H9 (cell line): ENCODE data around the gene ZNF771. TPM values are rescaled to one million over a fixed set of nuclear protein-coding genes. Genes with fewer than 3 reads are reported as not detected.

Source experiments
- DNase-seq: peaks from one replicate; pipeline ENCODE4 v3.0.0-alpha.2; 2017
- H2AFZ ChIP-seq: one replicate; pipeline ENCODE4 v1.6.1; 2013; ENCODE audit warnings: mild to moderate bottlenecking, low read length, control low read depth, moderate library complexity
- H2AK5ac ChIP-seq: 2 replicates; pipeline ENCODE4 v1.6.1; 2013; ENCODE audit warnings: low read length, control low read depth, mixed read lengths; ENCODE audit not compliant: insufficient read length
- H2BK120ac ChIP-seq: one replicate; pipeline ENCODE4 v1.6.1; 2013; ENCODE audit warnings: low read depth, mild to moderate bottlenecking, low read length, control low read depth, inconsistent platforms; ENCODE audit not compliant: poor library complexity, severe bottlenecking
- H2BK12ac ChIP-seq: 2 replicates; pipeline ENCODE4 v1.6.1; 2013; ENCODE audit warnings: low read length, control low read depth, mixed read lengths, low read depth; ENCODE audit not compliant: insufficient read length
- H2BK15ac ChIP-seq: 2 replicates; pipeline ENCODE4 v1.6.1; 2013; ENCODE audit warnings: low read depth, low read length, control low read depth
- H2BK20ac ChIP-seq: one replicate; pipeline ENCODE4 v1.6.1; 2013; ENCODE audit warnings: low read depth, mild to moderate bottlenecking, low read length, control low read depth, inconsistent platforms; ENCODE audit not compliant: poor library complexity, severe bottlenecking
- H2BK5ac ChIP-seq: 2 replicates; pipeline ENCODE4 v1.6.1; 2013; ENCODE audit warnings: low read length, control low read depth, mixed read lengths; ENCODE audit not compliant: insufficient read length
- H3K14ac ChIP-seq: 2 replicates; pipeline ENCODE4 v1.6.1; 2013; ENCODE audit warnings: low read length, control low read depth; ENCODE audit not compliant: insufficient read depth
- H3K18ac ChIP-seq: 2 replicates; pipeline ENCODE4 v1.6.1; 2013; ENCODE audit warnings: low read depth, mild to moderate bottlenecking, mixed read lengths, low read length, control low read depth; ENCODE audit not compliant: insufficient read length
- H3K23ac ChIP-seq: 2 replicates; pipeline ENCODE4 v1.6.1; 2013; ENCODE audit warnings: low read length, control low read depth, mixed read lengths, low read depth; ENCODE audit not compliant: insufficient read length
- H3K23me2 ChIP-seq: 2 replicates; pipeline ENCODE4 v1.6.1; 2013; ENCODE audit warnings: low read depth, mild to moderate bottlenecking, mixed read lengths, low read length, control low read depth; ENCODE audit not compliant: insufficient read length, poor library complexity, severe bottlenecking
- H3K27ac ChIP-seq: 2 replicates; pipeline ENCODE4 v1.5.1; 2013; ENCODE audit warnings: low read length, control low read depth, mixed read lengths, low read depth; ENCODE audit not compliant: insufficient read length
- H3K27me3 ChIP-seq: 2 replicates; pipeline ENCODE4 v1.6.1; 2013; ENCODE audit warnings: low read length, control low read depth, inconsistent platforms; ENCODE audit not compliant: insufficient read depth
- H3K4ac ChIP-seq: 2 replicates; pipeline ENCODE4 v1.6.1; 2013; ENCODE audit warnings: low read depth, mild to moderate bottlenecking, control low read depth, inconsistent platforms, low read length, moderate library complexity
- H3K4me1 ChIP-seq: 2 replicates; pipeline ENCODE4 v1.6.1; 2013; ENCODE audit warnings: low read length, control low read depth, inconsistent platforms; ENCODE audit not compliant: insufficient read depth
- H3K4me2 ChIP-seq: 2 replicates; pipeline ENCODE4 v1.6.1; 2013; ENCODE audit warnings: low read length, control low read depth, mixed read lengths; ENCODE audit not compliant: insufficient read length, insufficient read depth
- H3K56ac ChIP-seq: 2 replicates; pipeline ENCODE4 v1.6.1; 2013; ENCODE audit warnings: low read depth, mild to moderate bottlenecking, mixed read lengths, low read length, control low read depth; ENCODE audit not compliant: insufficient read length
- H3K79me1 ChIP-seq: 2 replicates; pipeline ENCODE4 v1.6.1; 2013; ENCODE audit warnings: low read depth, mild to moderate bottlenecking, moderate library complexity, low read length, control low read depth, inconsistent platforms; ENCODE audit not compliant: insufficient read depth, poor library complexity, severe bottlenecking
- H3K79me2 ChIP-seq: 2 replicates; pipeline ENCODE4 v1.6.1; 2013; ENCODE audit warnings: low read length, control low read depth, inconsistent platforms; ENCODE audit not compliant: insufficient read depth
- H3K9ac ChIP-seq: 2 replicates; pipeline ENCODE4 v1.6.1; 2013; ENCODE audit warnings: low read length, control low read depth, mixed read lengths; ENCODE audit not compliant: insufficient read length; ENCODE audit errors: extremely low read depth
- H3K9me3 ChIP-seq: one replicate; pipeline ENCODE4 v1.6.1; 2013; ENCODE audit warnings: low read depth, low read length, inconsistent platforms; ENCODE audit not compliant: control insufficient read depth
- H3T11ph ChIP-seq: one replicate; pipeline ENCODE4 v1.6.1; 2013; ENCODE audit warnings: mild to moderate bottlenecking, low read length, control low read depth, inconsistent platforms
- H4K20me1 ChIP-seq: one replicate; pipeline ENCODE4 v1.6.1; 2013; ENCODE audit not compliant: control insufficient read depth, insufficient read length, insufficient read depth
- H4K5ac ChIP-seq: 2 replicates; pipeline ENCODE4 v1.6.1; 2013; ENCODE audit warnings: low read depth, mild to moderate bottlenecking, mixed read lengths, low read length, control low read depth; ENCODE audit not compliant: insufficient read length
- H4K8ac ChIP-seq: replicated peaks from 2 replicates; pipeline ENCODE4 v1.6.1; 2013; ENCODE audit warnings: low read length, control low read depth, mixed read lengths, low read depth; ENCODE audit not compliant: insufficient read length
- H4K91ac ChIP-seq: 2 replicates; pipeline ENCODE4 v1.6.1; 2013; ENCODE audit warnings: low read depth, mild to moderate bottlenecking, moderate library complexity, mixed read lengths, low read length, control low read depth; ENCODE audit not compliant: insufficient read length
- H3K27ac Mint-ChIP-seq, 3 experiments: 2 replicates in 2 of 3; 3 replicates in 1 of 3; pipeline ENCODE4 v1.8.0; 2020 to 2021; ENCODE audit warnings: mixed read lengths in 3 of 3, mild to moderate bottlenecking in 1 of 3, moderate library complexity in 1 of 3
- H3K27me3 Mint-ChIP-seq: 2 replicates; pipeline ENCODE4 v1.8.0; 2021; ENCODE audit warnings: low read depth, mild to moderate bottlenecking, moderate library complexity, mixed read lengths
- H3K36me3 Mint-ChIP-seq, 3 experiments: 2 replicates in 2 of 3; 3 replicates in 1 of 3; pipeline ENCODE4 v1.8.0; 2020 to 2021; ENCODE audit warnings: low read depth in 3 of 3, mixed read lengths in 3 of 3; ENCODE audit not compliant: insufficient read depth in 1 of 3
- H3K4me1 Mint-ChIP-seq, 2 experiments: 2 replicates each; pipeline ENCODE4 v1.8.0; 2020; ENCODE audit warnings: mixed read lengths in 2 of 2
- H3K4me3 Mint-ChIP-seq, 2 experiments: 2 replicates in 1 of 2; 3 replicates in 1 of 2; pipeline ENCODE4 v1.8.0; 2020 to 2021; ENCODE audit warnings: mild to moderate bottlenecking in 2 of 2, mixed read lengths in 2 of 2, moderate library complexity in 1 of 2
- H3K9me3 Mint-ChIP-seq, 2 experiments: 2 replicates in 1 of 2; 3 replicates in 1 of 2; pipeline ENCODE4 v1.8.0; 2020; ENCODE audit warnings: mild to moderate bottlenecking in 2 of 2, mixed read lengths in 2 of 2, moderate library complexity in 1 of 2
- WGBS: extraction: QIAGEN DNeasy Blood & Tissue Kit; methylation state at CpG from one replicate; pipeline ENCODE4 v1.1.7; 2013; ENCODE audit warnings: missing lambda C conversion rate, low lambda C conversion rate, mixed read lengths; ENCODE audit not compliant: insufficient read length; ENCODE audit errors: extremely low coverage; 5-methylcytosine and 5-hydroxymethylcytosine counted together
- total RNA-seq: library from RNA; stranded (reverse); gene quantifications from 2 replicates; pipeline ENCODE4 v1.2.1, GENCODE V29; 2021
- TF ChIP-seq, protein P1 (sequence below): fragments of 200-600 bp; sonication (generic); conservative IDR thresholded peaks from 3 replicates; pipeline ENCODE4 v1.8.0; 2021; ENCODE audit warnings: antibody characterized with exemption, mild to moderate bottlenecking

ZNF771 gene
- total RNA-seq, 1 experiment from 2014 or later = 10.5 TPM

DNA sequence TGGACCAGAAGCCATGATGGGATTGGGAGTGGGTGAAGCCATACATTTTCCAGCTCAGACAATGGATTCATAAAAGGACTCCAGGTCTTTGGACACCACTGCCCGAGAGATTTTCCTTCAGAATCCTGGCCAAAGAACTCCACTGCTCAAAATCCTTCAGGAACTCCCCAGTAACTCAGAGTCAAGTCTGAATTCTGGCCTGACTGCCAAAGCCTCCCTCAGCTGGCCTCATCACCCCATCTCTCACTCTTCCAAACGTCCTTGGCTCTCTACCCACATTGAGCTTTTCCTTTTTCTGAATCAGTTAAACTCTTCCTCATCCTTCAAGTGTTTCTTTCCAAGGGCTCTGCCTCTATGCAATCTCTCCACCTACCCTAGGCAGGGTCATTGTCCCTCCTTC, 23.9 kb upstream of the ZNF771 start:
- Mint-ChIP-seq H3K27ac (no peak overlapping the region), H3K4me1 (peaks cover 8 to 14% of the 10 kb centered on the region in 2 experiments), H3K9me3 (no peaks in the 10 kb centered on the region), H3K4me3 (no peak overlapping the region), H3K36me3 (peaks cover 2 to 4% (median 2%) of the 10 kb centered on the region in 3 experiments; a peak in 4 of 7 replicates), H3K27me3 (no peaks in the 10 kb centered on the region; the same call in 1 of the 2 replicates)
- Histone ChIP-seq H2BK15ac (no peak overlapping the region), H2BK20ac (no peak overlapping the region), H4K91ac (no peak overlapping the region), H3K4me1 (no peaks in the 10 kb centered on the region), H2AFZ (no peak overlapping the region), H3K9ac (no peak overlapping the region), H3K79me1 (no peaks in the 10 kb centered on the region), H3K4me2 (no peak overlapping the region), H3K18ac (no peak overlapping the region), H3K9me3 (no peaks in the 10 kb centered on the region), H3K23ac (no peak overlapping the region), H4K20me1 (no peaks in the 10 kb centered on the region), H3K23me2 (peaks cover 6% of the 10 kb centered on the region), H3K27me3 (no peaks in the 10 kb centered on the region), H3K4ac (no peak overlapping the region), H2BK5ac (no peak overlapping the region), H2AK5ac (no peak overlapping the region), H2BK12ac (no peak overlapping the region), H3K79me2 (no peaks in the 10 kb centered on the region), H3K56ac (no peak overlapping the region), H2BK120ac (no peak overlapping the region), H3T11ph (no peak overlapping the region), H4K8ac (no peak overlapping the region), H3K14ac (no peak overlapping the region), H4K5ac (no peak overlapping the region), H3K27ac (no peak overlapping the region)
- TF ChIP-seq, protein P1, sequence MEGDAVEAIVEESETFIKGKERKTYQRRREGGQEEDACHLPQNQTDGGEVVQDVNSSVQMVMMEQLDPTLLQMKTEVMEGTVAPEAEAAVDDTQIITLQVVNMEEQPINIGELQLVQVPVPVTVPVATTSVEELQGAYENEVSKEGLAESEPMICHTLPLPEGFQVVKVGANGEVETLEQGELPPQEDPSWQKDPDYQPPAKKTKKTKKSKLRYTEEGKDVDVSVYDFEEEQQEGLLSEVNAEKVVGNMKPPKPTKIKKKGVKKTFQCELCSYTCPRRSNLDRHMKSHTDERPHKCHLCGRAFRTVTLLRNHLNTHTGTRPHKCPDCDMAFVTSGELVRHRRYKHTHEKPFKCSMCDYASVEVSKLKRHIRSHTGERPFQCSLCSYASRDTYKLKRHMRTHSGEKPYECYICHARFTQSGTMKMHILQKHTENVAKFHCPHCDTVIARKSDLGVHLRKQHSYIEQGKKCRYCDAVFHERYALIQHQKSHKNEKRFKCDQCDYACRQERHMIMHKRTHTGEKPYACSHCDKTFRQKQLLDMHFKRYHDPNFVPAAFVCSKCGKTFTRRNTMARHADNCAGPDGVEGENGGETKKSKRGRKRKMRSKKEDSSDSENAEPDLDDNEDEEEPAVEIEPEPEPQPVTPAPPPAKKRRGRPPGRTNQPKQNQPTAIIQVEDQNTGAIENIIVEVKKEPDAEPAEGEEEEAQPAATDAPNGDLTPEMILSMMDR = no peak
- no peak for DNase-seq
- WGBS = no CpG with 5 or more reads among the region's 2 CpGs
